IPS-18a (cell line): ENCODE measurements around the gene STIM2.

Source experiments
- H3K27ac ChIP-seq: one replicate; pipeline ENCODE4 v1.5.1; 2013; ENCODE audit warnings: low read length
- H3K27me3 ChIP-seq: one replicate; pipeline ENCODE4 v1.6.1; 2013; ENCODE audit warnings: mild to moderate bottlenecking, low read length; ENCODE audit not compliant: control insufficient read depth, insufficient read depth
- H3K36me3 ChIP-seq: one replicate; pipeline ENCODE4 v1.6.1; 2013; ENCODE audit warnings: low read depth, low read length; ENCODE audit not compliant: control insufficient read depth
- H3K4me1 ChIP-seq: one replicate; pipeline ENCODE4 v1.6.1; 2013; ENCODE audit warnings: low read depth, low read length; ENCODE audit not compliant: control insufficient read depth
- H3K4me3 ChIP-seq: one replicate; pipeline ENCODE4 v1.5.1; 2013; ENCODE audit warnings: low read length
- H3K9ac ChIP-seq: one replicate; pipeline ENCODE4 v1.6.1; 2013; ENCODE audit warnings: mild to moderate bottlenecking, low read length, moderate library complexity
- H3K9me3 ChIP-seq: one replicate; pipeline ENCODE4 v1.6.1; 2013; ENCODE audit warnings: low read depth, low read length; ENCODE audit not compliant: control insufficient read depth

The STIM2 gene

DNA sequence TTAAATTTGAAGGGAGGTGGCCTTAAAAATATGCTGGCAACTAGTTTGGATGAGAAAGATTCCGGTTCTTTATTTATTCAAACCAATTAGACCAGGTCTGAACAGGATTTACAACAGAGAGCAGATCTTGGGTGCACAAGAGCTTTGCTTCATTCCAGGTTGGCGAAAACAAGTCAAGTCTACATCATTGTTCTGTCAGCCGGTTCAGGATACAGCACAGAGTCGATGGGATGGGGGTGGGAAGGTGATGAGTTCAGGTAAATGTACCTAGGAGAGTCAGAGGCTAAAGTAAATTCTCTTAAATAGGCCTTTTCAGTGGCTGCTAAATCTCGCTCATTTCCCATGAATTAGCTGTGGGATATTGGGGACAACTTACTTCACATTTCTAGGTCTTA lies 882 bp upstream of the STIM2 start:
- no peaks in the 10 kb centered on the region for H3K36me3 ChIP-seq
- no peaks in the 10 kb centered on the region for H3K9me3 ChIP-seq
- peaks cover 29% of the 10 kb centered on the region for H3K27me3 ChIP-seq
- H3K9ac ChIP-seq: peak overlapping the region; percentile 59
- H3K4me3 ChIP-seq: peak overlapping the region; percentile 90
- H3K27ac ChIP-seq: no peak overlapping the region
- peaks cover 48% of the 10 kb centered on the region for H3K4me1 ChIP-seq

DNA sequence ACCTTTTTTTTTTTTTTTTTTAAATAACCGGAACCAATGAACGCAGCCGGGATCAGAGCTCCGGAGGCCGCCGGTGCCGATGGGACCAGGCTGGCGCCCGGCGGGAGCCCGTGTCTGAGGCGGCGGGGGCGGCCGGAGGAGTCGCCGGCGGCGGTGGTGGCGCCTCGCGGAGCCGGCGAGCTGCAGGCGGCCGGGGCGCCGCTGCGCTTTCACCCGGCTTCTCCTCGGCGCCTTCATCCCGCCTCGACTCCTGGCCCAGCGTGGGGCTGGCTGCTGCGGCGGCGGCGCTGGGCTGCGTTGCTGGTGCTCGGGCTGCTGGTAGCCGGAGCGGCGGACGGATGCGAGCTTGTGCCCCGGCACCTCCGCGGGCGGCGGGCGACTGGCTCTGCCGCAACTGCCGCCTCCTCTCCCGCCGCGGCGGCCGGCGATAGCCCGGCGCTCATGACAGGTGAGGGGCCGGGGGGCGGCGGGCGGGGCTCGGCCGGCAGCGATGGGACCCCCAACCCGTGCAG lies 337 bp downstream of the STIM2 start:
- H3K36me3 ChIP-seq: no peaks in the 10 kb centered on the region
- no peak overlapping the region for H3K27ac ChIP-seq
- no peaks in the 10 kb centered on the region for H3K9me3 ChIP-seq
- peak overlapping the region; percentile 90 for H3K4me3 ChIP-seq
- H3K4me1 ChIP-seq: peaks cover 58% of the 10 kb centered on the region
- peak overlapping the region; percentile 53 for H3K9ac ChIP-seq
- H3K27me3 ChIP-seq: peaks cover 29% of the 10 kb centered on the region

DNA sequence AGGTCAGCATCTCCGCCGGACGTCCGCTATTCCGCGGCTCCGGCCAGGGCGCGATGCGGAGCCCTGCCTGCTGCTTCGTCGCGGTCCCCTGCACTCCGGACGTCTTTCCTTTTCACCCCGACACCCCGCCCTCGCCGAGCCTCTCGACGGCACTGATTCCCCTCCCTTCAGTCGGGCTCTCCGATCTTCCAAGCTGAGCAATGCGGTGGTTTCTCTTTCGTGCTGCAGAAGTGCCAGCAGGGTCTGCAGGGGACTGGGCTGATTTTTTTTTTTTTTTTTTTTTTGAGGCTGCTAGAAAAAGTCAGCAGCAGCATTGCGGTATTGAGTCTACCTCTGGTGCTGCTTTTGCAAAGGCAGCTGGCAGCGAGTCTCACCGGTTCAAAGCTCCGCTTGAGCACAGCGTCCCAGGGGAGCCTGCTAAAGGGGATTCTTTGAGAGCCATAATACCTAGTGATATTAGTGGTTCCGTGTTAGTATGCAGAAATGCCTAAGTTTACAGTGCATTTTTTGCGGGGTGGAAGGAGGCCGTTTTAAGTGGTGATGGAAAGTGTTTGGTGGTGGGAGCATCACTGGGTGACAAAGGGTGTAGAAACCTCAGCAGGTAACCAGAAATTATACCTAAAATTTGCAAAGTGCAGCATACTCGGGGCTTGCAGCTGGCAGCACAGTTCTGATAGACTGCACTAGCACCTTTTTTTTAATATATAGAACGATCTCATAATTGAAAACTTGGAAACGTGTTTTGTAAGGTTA lies 969 bp downstream of the STIM2 start:
- Histone ChIP-seq H3K36me3 (no peaks in the 10 kb centered on the region), H3K9ac (peak overlapping the region; percentile 53), H3K27ac (no peak overlapping the region), H3K27me3 (peaks cover 29% of the 10 kb centered on the region), H3K4me1 (peaks cover 64% of the 10 kb centered on the region), H3K9me3 (no peaks in the 10 kb centered on the region), H3K4me3 (peak overlapping the region; percentile 90)

- Histone ChIP-seq H3K27ac (no peak overlapping the region), H3K4me1 (peaks cover 61% of the 10 kb centered on the region), H3K9ac (no peak overlapping the region)
Observed at GRCh38 chr4:26862381-26862915, 1.8 kb downstream of the STIM2 start.

DNA sequence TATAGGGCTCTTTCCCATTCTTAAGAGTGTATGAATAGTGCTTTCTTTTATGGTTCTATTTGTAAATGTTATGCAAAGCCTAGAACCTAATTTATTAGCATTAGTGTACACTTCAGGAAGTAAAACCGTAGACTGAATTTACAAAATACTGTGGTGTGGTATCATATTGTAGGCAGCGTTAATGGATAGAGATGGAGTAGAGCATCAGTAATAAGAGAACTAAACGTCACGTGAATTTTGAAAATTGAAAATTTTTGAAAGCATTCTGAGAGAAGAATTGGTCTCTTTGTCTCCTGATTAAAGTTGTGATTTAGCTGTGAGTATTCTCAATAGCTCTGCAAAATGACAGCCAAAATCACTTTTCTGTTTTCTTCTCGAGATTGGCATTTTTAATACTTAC lies 2.9 kb downstream of the STIM2 start:
- Histone ChIP-seq H3K27ac (no peak overlapping the region), H3K27me3 (peaks cover 29% of the 10 kb centered on the region), H3K9me3 (no peaks in the 10 kb centered on the region), H3K4me1 (peaks cover 56% of the 10 kb centered on the region), H3K4me3 (no peak overlapping the region), H3K9ac (no peak overlapping the region), H3K36me3 (no peaks in the 10 kb centered on the region)

More at GRCh38 chr4:26862381-26862915, 1.8 kb downstream of the STIM2 start:
- H3K36me3 ChIP-seq: no peaks in the 10 kb centered on the region
- no peaks in the 10 kb centered on the region for H3K9me3 ChIP-seq
- H3K27me3 ChIP-seq: peaks cover 29% of the 10 kb centered on the region
- H3K4me3 ChIP-seq: peak overlapping the region; percentile 90

- no peaks in the 10 kb centered on the region for H3K36me3 ChIP-seq
- peaks cover 17% of the 10 kb centered on the region for H3K27me3 ChIP-seq
- no peaks in the 10 kb centered on the region for H3K9me3 ChIP-seq
- H3K9ac ChIP-seq: no peak overlapping the region
- no peak overlapping the region for H3K27ac ChIP-seq
- peaks cover 43% of the 10 kb centered on the region for H3K4me1 ChIP-seq
- no peak overlapping the region for H3K4me3 ChIP-seq
Observed at GRCh38 chr4:26864899-26865298, 4.3 kb downstream of the STIM2 start.

DNA sequence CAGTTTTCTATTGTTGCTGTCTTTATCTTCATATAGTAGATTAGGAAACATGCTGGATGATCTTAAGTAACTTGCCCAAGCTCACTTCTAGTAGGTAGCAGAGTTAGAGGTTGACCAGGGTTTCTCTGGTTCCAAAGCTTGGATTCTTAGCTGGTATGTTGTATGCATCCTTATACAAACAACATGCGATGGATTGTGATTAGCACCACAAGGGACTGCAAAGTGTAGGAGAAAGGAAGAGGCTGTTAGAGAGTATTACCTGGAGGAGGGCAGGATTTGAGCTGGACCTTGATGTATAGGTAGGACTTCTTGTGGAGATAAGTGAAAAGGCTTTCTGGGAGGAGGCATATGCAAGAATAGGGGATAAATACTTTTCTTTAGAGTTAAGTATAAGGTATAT lies 5.6 kb downstream of the STIM2 start:
- H3K4me3 ChIP-seq: no peak overlapping the region
- H3K36me3 ChIP-seq: no peaks in the 10 kb centered on the region
- H3K27me3 ChIP-seq: peaks cover 17% of the 10 kb centered on the region
- no peak overlapping the region for H3K9ac ChIP-seq
- no peak overlapping the region for H3K27ac ChIP-seq
- peaks cover 40% of the 10 kb centered on the region for H3K4me1 ChIP-seq
- H3K9me3 ChIP-seq: no peaks in the 10 kb centered on the region

- no peak overlapping the region for H3K9ac ChIP-seq
- H3K9me3 ChIP-seq: no peaks in the 10 kb centered on the region
- H3K27ac ChIP-seq: no peak overlapping the region
- H3K27me3 ChIP-seq: peaks cover 17% of the 10 kb centered on the region
- no peaks in the 10 kb centered on the region for H3K36me3 ChIP-seq
- H3K4me3 ChIP-seq: no peak overlapping the region
- peaks cover 40% of the 10 kb centered on the region for H3K4me1 ChIP-seq
Observed at GRCh38 chr4:26866781-26867180, 6.1 kb downstream of the STIM2 start.

DNA sequence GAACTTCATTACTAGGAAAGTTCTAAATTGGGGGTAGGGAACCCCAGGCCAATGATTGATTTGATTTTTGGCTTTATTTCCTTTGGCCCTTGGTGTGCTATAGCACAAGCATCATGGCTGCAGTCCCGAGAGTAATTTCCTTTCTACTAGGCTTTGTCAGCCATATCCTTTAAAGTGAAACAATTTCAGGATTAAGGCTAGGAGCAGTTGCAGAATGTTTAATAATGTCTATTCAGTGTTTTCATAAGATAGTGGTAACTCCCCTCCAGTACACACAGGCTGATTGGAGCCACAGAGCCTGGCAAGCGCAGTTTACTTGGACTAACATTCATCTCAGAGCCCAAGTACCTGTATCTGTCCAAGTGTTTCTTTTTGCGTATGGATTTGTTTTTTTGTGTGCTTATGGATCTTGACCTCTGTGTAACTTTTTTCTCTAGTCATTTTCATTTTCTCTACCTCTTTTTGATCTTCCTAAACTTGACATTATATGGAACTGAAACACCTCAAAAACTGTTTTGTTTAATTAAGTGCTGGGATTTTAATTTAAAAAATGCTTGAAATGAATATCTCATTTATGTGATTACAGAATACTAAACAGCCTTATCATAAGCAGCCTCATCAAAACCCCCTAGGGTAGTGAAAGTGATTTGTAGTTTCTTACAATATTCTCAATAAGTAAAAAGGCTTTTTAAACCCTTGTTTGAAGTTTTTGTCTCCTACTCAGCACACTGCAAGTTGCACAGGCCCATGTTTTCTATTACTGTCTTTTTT lies 7.5 kb downstream of the STIM2 start:
- peaks cover 9% of the 10 kb centered on the region for H3K27me3 ChIP-seq
- no peak overlapping the region for H3K9ac ChIP-seq
- no peak overlapping the region for H3K4me3 ChIP-seq
- H3K36me3 ChIP-seq: no peaks in the 10 kb centered on the region
- H3K27ac ChIP-seq: no peak overlapping the region
- peaks cover 32% of the 10 kb centered on the region for H3K4me1 ChIP-seq
- no peaks in the 10 kb centered on the region for H3K9me3 ChIP-seq

- H3K9ac ChIP-seq: no peak overlapping the region
- no peak overlapping the region for H3K4me3 ChIP-seq
- no peaks in the 10 kb centered on the region for H3K9me3 ChIP-seq
- H3K27me3 ChIP-seq: no peaks in the 10 kb centered on the region
- no peak overlapping the region for H3K27ac ChIP-seq
- no peaks in the 10 kb centered on the region for H3K36me3 ChIP-seq
- peaks cover 8% of the 10 kb centered on the region for H3K4me1 ChIP-seq
Observed at GRCh38 chr4:26870576-26871262, 10.1 kb downstream of the STIM2 start.

DNA sequence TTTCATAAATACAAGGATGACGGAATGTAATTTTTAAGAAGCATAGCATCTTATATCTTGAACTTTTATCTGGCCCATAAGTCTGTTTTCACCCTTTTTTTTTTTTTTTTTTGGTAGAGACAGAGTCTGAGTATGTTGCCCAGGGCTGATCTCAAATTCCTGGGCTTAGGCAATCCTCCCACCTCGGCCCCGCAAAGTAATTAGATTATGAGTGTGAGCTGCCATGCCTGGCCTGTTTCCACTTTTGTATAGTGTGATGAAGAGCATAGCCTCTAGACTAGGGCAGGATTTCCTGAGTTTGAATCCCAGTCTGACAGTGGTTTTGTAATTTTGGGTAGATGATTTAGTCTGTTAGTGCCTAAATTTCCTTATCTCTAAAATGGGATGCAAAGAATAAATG lies 11.0 kb downstream of the STIM2 start:
- Histone ChIP-seq H3K36me3 (no peaks in the 10 kb centered on the region), H3K9me3 (no peaks in the 10 kb centered on the region), H3K9ac (no peak overlapping the region), H3K4me3 (no peak overlapping the region), H3K27ac (no peak overlapping the region), H3K27me3 (no peaks in the 10 kb centered on the region), H3K4me1 (no peaks in the 10 kb centered on the region)
